ENCODE measurements around the gene CASP1. TPM values are rescaled to one million over a fixed set of nuclear protein-coding genes. Genes with fewer than 3 reads are reported as not detected.
A peak's percentile ranks its signal among the peaks of the same experiment; 100 is the strongest.
"Not testable (repeated sequence)": the region's sequence is repeated elsewhere in the genome, so short reads cannot be mapped to it uniquely, and the experiment has no call there.

The CASP1 gene
- total RNA-seq, 1 experiment from 2014 or later, result not detected

- TF ChIP-seq, protein P1, sequence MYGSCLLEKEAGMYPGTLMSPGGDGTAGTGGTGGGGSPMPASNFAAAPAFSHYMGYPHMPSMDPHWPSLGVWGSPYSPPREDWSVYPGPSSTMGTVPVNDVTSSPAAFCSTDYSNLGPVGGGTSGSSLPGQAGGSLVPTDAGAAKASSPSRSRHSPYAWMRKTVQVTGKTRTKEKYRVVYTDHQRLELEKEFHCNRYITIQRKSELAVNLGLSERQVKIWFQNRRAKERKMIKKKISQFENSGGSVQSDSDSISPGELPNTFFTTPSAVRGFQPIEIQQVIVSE (CRISPR knock-in tag; IDR thresholded peaks at IDR 0.05; ENCODE audit: borderline replicate concordance), result no peak
- no peak for TF ChIP-seq ZNF396 (CRISPR knock-in tag; IDR thresholded peaks at IDR 0.05; ENCODE audit: borderline replicate concordance)
- TF ChIP-seq, protein P2, sequence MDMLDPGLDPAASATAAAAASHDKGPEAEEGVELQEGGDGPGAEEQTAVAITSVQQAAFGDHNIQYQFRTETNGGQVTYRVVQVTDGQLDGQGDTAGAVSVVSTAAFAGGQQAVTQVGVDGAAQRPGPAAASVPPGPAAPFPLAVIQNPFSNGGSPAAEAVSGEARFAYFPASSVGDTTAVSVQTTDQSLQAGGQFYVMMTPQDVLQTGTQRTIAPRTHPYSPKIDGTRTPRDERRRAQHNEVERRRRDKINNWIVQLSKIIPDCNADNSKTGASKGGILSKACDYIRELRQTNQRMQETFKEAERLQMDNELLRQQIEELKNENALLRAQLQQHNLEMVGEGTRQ (CRISPR knock-in tag; IDR thresholded peaks at IDR 0.05), result no peak
- TF ChIP-seq ZNF317 (CRISPR knock-in tag; IDR thresholded peaks at IDR 0.05; ENCODE audit: borderline replicate concordance, low read depth), result no peak
- no peak for TF ChIP-seq FOXP1 (CRISPR knock-in tag; IDR thresholded peaks at IDR 0.05; ENCODE audit: borderline replicate concordance)
- TF ChIP-seq GTF2I (CRISPR knock-in tag; conservative IDR thresholded peaks at IDR 0.05), result no peak
- TF ChIP-seq ZNF425 (CRISPR knock-in tag; conservative IDR thresholded peaks at IDR 0.05), result no peak
- TF ChIP-seq TCF7 (CRISPR knock-in tag; IDR thresholded peaks at IDR 0.05; ENCODE audit: low read depth), result no peak
Measured at GRCh38 chr11:105081412-105082150, 46.6 kb upstream of the CASP1 start (continued).

GRCh38 chr11:105080171-105080906 is 45.4 kb upstream of the CASP1 start:
- Mint-ChIP-seq H3K9me3 (peaks cover 19% of the 10 kb centered on the region), H3K27ac (peak overlapping the region; percentile 76), H3K4me1 (peaks cover 33% of the 10 kb centered on the region)
- DNase-seq (ENCODE audit: low spot score); POLR2A ChIA-PET; H3K27me3 Mint-ChIP-seq (ENCODE audit: low read depth); H3K36me3 Mint-ChIP-seq; ATAC-seq; CTCF ChIA-PET; H3K4me3 Mint-ChIP-seq: not testable (repeated sequence)

GRCh38 chr11:105078283-105078682 is 43.3 kb upstream of the CASP1 start:
- Mint-ChIP-seq H3K27me3 (ENCODE audit: low read depth) (no peaks in the 10 kb centered on the region), H3K4me3 (no peak overlapping the region), H3K36me3 (peaks cover 5% of the 10 kb centered on the region), H3K4me1 (peaks cover 40% of the 10 kb centered on the region), H3K27ac (no peak overlapping the region), H3K9me3 (peaks cover 13% of the 10 kb centered on the region)
- DNase-seq (ENCODE audit: low spot score) (no peak), ATAC-seq (no peak)
- ChIA-PET POLR2A (no interaction called here), CTCF (no interaction called here)
- TF ChIP-seq GRHL2 (CRISPR knock-in tag; IDR thresholded peaks at IDR 0.05; ENCODE audit: insufficient replicate concordance, severe bottlenecking) (no peak), NR1H2 (CRISPR knock-in tag; IDR thresholded peaks at IDR 0.05) (no peak), ELF4 (CRISPR knock-in tag; IDR thresholded peaks at IDR 0.05; ENCODE audit: low read depth) (no peak), SMAD3 (CRISPR knock-in tag; IDR thresholded peaks at IDR 0.05; ENCODE audit: borderline replicate concordance) (no peak), ZNF232 (CRISPR knock-in tag; IDR thresholded peaks at IDR 0.05) (no peak), NFE2L1 (CRISPR knock-in tag; IDR thresholded peaks at IDR 0.05) (no peak), TP53 (CRISPR knock-in tag; IDR thresholded peaks at IDR 0.05) (no peak), ATF3 (CRISPR knock-in tag; conservative IDR thresholded peaks at IDR 0.05) (no peak), MAX (CRISPR knock-in tag; IDR thresholded peaks at IDR 0.05) (no peak), CREM (CRISPR knock-in tag; IDR thresholded peaks at IDR 0.05) (no peak)
- TF ChIP-seq, protein P3, sequence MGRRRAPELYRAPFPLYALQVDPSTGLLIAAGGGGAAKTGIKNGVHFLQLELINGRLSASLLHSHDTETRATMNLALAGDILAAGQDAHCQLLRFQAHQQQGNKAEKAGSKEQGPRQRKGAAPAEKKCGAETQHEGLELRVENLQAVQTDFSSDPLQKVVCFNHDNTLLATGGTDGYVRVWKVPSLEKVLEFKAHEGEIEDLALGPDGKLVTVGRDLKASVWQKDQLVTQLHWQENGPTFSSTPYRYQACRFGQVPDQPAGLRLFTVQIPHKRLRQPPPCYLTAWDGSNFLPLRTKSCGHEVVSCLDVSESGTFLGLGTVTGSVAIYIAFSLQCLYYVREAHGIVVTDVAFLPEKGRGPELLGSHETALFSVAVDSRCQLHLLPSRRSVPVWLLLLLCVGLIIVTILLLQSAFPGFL (CRISPR knock-in tag; IDR thresholded peaks at IDR 0.05; ENCODE audit: borderline replicate concordance), result no peak
- TF ChIP-seq, protein P4, sequence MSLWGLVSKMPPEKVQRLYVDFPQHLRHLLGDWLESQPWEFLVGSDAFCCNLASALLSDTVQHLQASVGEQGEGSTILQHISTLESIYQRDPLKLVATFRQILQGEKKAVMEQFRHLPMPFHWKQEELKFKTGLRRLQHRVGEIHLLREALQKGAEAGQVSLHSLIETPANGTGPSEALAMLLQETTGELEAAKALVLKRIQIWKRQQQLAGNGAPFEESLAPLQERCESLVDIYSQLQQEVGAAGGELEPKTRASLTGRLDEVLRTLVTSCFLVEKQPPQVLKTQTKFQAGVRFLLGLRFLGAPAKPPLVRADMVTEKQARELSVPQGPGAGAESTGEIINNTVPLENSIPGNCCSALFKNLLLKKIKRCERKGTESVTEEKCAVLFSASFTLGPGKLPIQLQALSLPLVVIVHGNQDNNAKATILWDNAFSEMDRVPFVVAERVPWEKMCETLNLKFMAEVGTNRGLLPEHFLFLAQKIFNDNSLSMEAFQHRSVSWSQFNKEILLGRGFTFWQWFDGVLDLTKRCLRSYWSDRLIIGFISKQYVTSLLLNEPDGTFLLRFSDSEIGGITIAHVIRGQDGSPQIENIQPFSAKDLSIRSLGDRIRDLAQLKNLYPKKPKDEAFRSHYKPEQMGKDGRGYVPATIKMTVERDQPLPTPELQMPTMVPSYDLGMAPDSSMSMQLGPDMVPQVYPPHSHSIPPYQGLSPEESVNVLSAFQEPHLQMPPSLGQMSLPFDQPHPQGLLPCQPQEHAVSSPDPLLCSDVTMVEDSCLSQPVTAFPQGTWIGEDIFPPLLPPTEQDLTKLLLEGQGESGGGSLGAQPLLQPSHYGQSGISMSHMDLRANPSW (CRISPR knock-in tag; conservative IDR thresholded peaks at IDR 0.05; ENCODE audit: low read depth), result no peak
- TF ChIP-seq, protein P5, sequence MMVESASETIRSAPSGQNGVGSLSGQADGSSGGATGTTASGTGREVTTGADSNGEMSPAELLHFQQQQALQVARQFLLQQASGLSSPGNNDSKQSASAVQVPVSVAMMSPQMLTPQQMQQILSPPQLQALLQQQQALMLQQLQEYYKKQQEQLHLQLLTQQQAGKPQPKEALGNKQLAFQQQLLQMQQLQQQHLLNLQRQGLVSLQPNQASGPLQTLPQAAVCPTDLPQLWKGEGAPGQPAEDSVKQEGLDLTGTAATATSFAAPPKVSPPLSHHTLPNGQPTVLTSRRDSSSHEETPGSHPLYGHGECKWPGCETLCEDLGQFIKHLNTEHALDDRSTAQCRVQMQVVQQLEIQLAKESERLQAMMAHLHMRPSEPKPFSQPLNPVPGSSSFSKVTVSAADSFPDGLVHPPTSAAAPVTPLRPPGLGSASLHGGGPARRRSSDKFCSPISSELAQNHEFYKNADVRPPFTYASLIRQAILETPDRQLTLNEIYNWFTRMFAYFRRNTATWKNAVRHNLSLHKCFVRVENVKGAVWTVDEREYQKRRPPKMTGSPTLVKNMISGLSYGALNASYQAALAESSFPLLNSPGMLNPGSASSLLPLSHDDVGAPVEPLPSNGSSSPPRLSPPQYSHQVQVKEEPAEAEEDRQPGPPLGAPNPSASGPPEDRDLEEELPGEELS (CRISPR knock-in tag; IDR thresholded peaks at IDR 0.05), result no peak
